Activated CD8-positive, alpha-beta memory T cell treated with anti-CD3 and anti-CD28 coated beads, Interleukin-2, amount 10 ng/mL, durations not matched to agents 7 days and 5 days (primary cell): ENCODE results near the gene DIAPH2. TPM values are rescaled to one million over a fixed set of nuclear protein-coding genes. Genes with fewer than 3 reads are reported as not detected.

Experiments
- ATAC-seq: fragments of 150-1000 bp; cut with Tn5 transposase; one replicate; pipeline ENCODE4 v1.10.0; 2021; ENCODE audit warnings: moderate library complexity
- CTCF ChIA-PET: fragments of 350-600 bp; sonication (Branson Sonifier 250); formaldehyde crosslinking; loops from one replicate; lab custom pipeline; 2021; ENCODE audit warnings: antibody characterized with exemption; lab: Charles Lee
- DNase-seq: peaks from one replicate; pipeline ENCODE4 v3.0.0-alpha.2; 2020
- H3K27ac Mint-ChIP-seq: one replicate; pipeline ENCODE4 v1.8.0; 2021; ENCODE audit warnings: mild to moderate bottlenecking, mixed read lengths
- H3K27me3 Mint-ChIP-seq: one replicate; pipeline ENCODE4 v1.8.0; 2021; ENCODE audit warnings: mixed read lengths
- H3K36me3 Mint-ChIP-seq: one replicate; pipeline ENCODE4 v1.8.0; 2021; ENCODE audit warnings: mild to moderate bottlenecking, mixed read lengths
- H3K4me1 Mint-ChIP-seq: one replicate; pipeline ENCODE4 v1.8.0; 2021; ENCODE audit warnings: mixed read lengths
- H3K4me3 Mint-ChIP-seq: one replicate; pipeline ENCODE4 v1.8.0; 2021; ENCODE audit warnings: mild to moderate bottlenecking, moderate library complexity, mixed read lengths
- H3K9me3 Mint-ChIP-seq: one replicate; pipeline ENCODE4 v1.8.0; 2022; ENCODE audit warnings: low read depth, mixed read lengths
- total RNA-seq, 2 experiments: library from RNA; stranded (reverse); gene quantifications; one replicate each; pipeline ENCODE4 v1.2.3, GENCODE V29; 2021

The DIAPH2 gene
- total RNA-seq, 2 experiments from 2014 or later: 7.9 to 14.4 TPM

- H3K4me1 Mint-ChIP-seq: no peaks in the 10 kb centered on the region
- H3K27ac Mint-ChIP-seq: no peak overlapping the region
- ATAC-seq (no peak), DNase-seq (no peak)
- no peaks in the 10 kb centered on the region for H3K36me3 Mint-ChIP-seq
- CTCF ChIA-PET: no interaction called here
- H3K4me3 Mint-ChIP-seq: no peak overlapping the region
- no peaks in the 10 kb centered on the region for H3K9me3 Mint-ChIP-seq
- no peaks in the 10 kb centered on the region for H3K27me3 Mint-ChIP-seq
These were observed 176.6 kb downstream of the DIAPH2 start for GRCh38 chrX:96861218-96861617.

GRCh38 chrX:96861661-96862060 lies 177.0 kb downstream of the DIAPH2 start:
- Mint-ChIP-seq H3K27me3 (no peaks in the 10 kb centered on the region), H3K9me3 (no peaks in the 10 kb centered on the region), H3K36me3 (no peaks in the 10 kb centered on the region), H3K4me3 (no peak overlapping the region), H3K4me1 (no peaks in the 10 kb centered on the region), H3K27ac (no peak overlapping the region)
- CTCF ChIA-PET: no interaction called here
- no peak for DNase-seq
- ATAC-seq: no peak

- CTCF ChIA-PET: no interaction called here
These were observed 199.0 kb downstream of the DIAPH2 start, which contains the start of gene RPA4 for GRCh38 chrX:96883608-96884007. Gene RPA4, plus strand, starts transcription at chrX:96883908. Its CDS starts 403 bp downstream, at chrX:96884311.

GRCh38 chrX:96884027-96884426 lies 199.4 kb downstream of the DIAPH2 start:
- CTCF ChIA-PET: no interaction called here

More at GRCh38 chrX:96883608-96884007, 199.0 kb downstream of the DIAPH2 start, which contains the start of gene RPA4:
- no peak within 1 kb of the TSS for H3K27ac Mint-ChIP-seq
- no peak for DNase-seq
- H3K36me3 Mint-ChIP-seq: no peaks in the 10 kb centered on the region
- H3K27me3 Mint-ChIP-seq: no peaks in the 10 kb centered on the region
- no peaks in the 10 kb centered on the region for H3K9me3 Mint-ChIP-seq
- no peaks in the 10 kb centered on the region for H3K4me1 Mint-ChIP-seq
- H3K4me3 Mint-ChIP-seq: no peak within 1 kb of the TSS
- no peak for ATAC-seq

GRCh38 chrX:96889726-96890125 lies 205.1 kb downstream of the DIAPH2 start:
- no peak for ATAC-seq
- no peak overlapping the region for H3K4me3 Mint-ChIP-seq
- H3K36me3 Mint-ChIP-seq: no peaks in the 10 kb centered on the region
- no peaks in the 10 kb centered on the region for H3K9me3 Mint-ChIP-seq
- no peaks in the 10 kb centered on the region for H3K4me1 Mint-ChIP-seq
- no peak overlapping the region for H3K27ac Mint-ChIP-seq
- CTCF ChIA-PET: no interaction called here
- no peak for DNase-seq
- no peaks in the 10 kb centered on the region for H3K27me3 Mint-ChIP-seq

More at GRCh38 chrX:96884027-96884426, 199.4 kb downstream of the DIAPH2 start:
- Mint-ChIP-seq H3K4me1 (no peaks in the 10 kb centered on the region), H3K27me3 (no peaks in the 10 kb centered on the region), H3K27ac (no peak overlapping the region), H3K36me3 (no peaks in the 10 kb centered on the region), H3K4me3 (no peak overlapping the region), H3K9me3 (no peaks in the 10 kb centered on the region)
- ATAC-seq (no peak), DNase-seq (no peak)

- peaks cover 1% of the 10 kb centered on the region for H3K36me3 Mint-ChIP-seq
- ATAC-seq (no peak), DNase-seq (no peak)
These were observed 222.1 kb downstream of the DIAPH2 start for GRCh38 chrX:96906741-96907140.

GRCh38 chrX:96907516-96908272 lies 223.1 kb downstream of the DIAPH2 start:
- no peaks in the 10 kb centered on the region for H3K27me3 Mint-ChIP-seq
- no peak overlapping the region for H3K4me3 Mint-ChIP-seq
- DNase-seq: no peak
- H3K36me3 Mint-ChIP-seq: peaks cover 3% of the 10 kb centered on the region
- H3K4me1 Mint-ChIP-seq: no peaks in the 10 kb centered on the region
- CTCF ChIA-PET: no interaction called here
- H3K9me3 Mint-ChIP-seq: no peaks in the 10 kb centered on the region
- no peak for ATAC-seq
- no peak overlapping the region for H3K27ac Mint-ChIP-seq

More at GRCh38 chrX:96906741-96907140, 222.1 kb downstream of the DIAPH2 start:
- H3K27ac Mint-ChIP-seq: no peak overlapping the region
- H3K4me1 Mint-ChIP-seq: no peaks in the 10 kb centered on the region
- CTCF ChIA-PET: no interaction called here
- H3K9me3 Mint-ChIP-seq: no peaks in the 10 kb centered on the region
- H3K4me3 Mint-ChIP-seq: no peak overlapping the region
- no peaks in the 10 kb centered on the region for H3K27me3 Mint-ChIP-seq

- Mint-ChIP-seq H3K27ac (no peak overlapping the region), H3K4me3 (no peak overlapping the region), H3K4me1 (no peaks in the 10 kb centered on the region), H3K9me3 (no peaks in the 10 kb centered on the region), H3K36me3 (peaks cover 3% of the 10 kb centered on the region), H3K27me3 (no peaks in the 10 kb centered on the region)
- DNase-seq (no peak), ATAC-seq (no peak)
- CTCF ChIA-PET: no interaction called here
These were observed 224.6 kb downstream of the DIAPH2 start for GRCh38 chrX:96909291-96909690.

- CTCF ChIA-PET: no interaction called here
- Mint-ChIP-seq H3K36me3 (peaks cover 2% of the 10 kb centered on the region), H3K4me3 (no peak overlapping the region), H3K27ac (no peak overlapping the region), H3K9me3 (no peaks in the 10 kb centered on the region), H3K27me3 (no peaks in the 10 kb centered on the region), H3K4me1 (no peaks in the 10 kb centered on the region)
- DNase-seq (no peak), ATAC-seq (no peak)
These were observed 234.2 kb downstream of the DIAPH2 start for GRCh38 chrX:96918864-96919263.

- no peaks in the 10 kb centered on the region for H3K9me3 Mint-ChIP-seq
- DNase-seq (no peak), ATAC-seq (no peak)
- CTCF ChIA-PET: interaction anchor here (0.6 kb wide), 1 partner anchor 1077 kb away, joined by 3 read pairs; no protein-coding TSS in a partner anchor
- H3K4me3 Mint-ChIP-seq: no peak overlapping the region
- H3K36me3 Mint-ChIP-seq: peaks cover 2% of the 10 kb centered on the region
- no peak overlapping the region for H3K27ac Mint-ChIP-seq
- no peaks in the 10 kb centered on the region for H3K4me1 Mint-ChIP-seq
- no peaks in the 10 kb centered on the region for H3K27me3 Mint-ChIP-seq
These were observed 235.0 kb downstream of the DIAPH2 start for GRCh38 chrX:96919672-96920071.

- Mint-ChIP-seq H3K4me1 (no peaks in the 10 kb centered on the region), H3K36me3 (peaks cover 5% of the 10 kb centered on the region)
- no peak for DNase-seq
These were observed 239.9 kb downstream of the DIAPH2 start for GRCh38 chrX:96924581-96924980.

GRCh38 chrX:96929036-96929435 lies 244.4 kb downstream of the DIAPH2 start:
- CTCF ChIA-PET: no interaction called here
- DNase-seq (no peak), ATAC-seq (no peak)
- no peak overlapping the region for H3K4me3 Mint-ChIP-seq
- no peak overlapping the region for H3K27ac Mint-ChIP-seq
- H3K27me3 Mint-ChIP-seq: no peaks in the 10 kb centered on the region
- no peaks in the 10 kb centered on the region for H3K9me3 Mint-ChIP-seq
- H3K36me3 Mint-ChIP-seq: peaks cover 3% of the 10 kb centered on the region
- H3K4me1 Mint-ChIP-seq: no peaks in the 10 kb centered on the region

More at GRCh38 chrX:96924581-96924980, 239.9 kb downstream of the DIAPH2 start:
- no peaks in the 10 kb centered on the region for H3K9me3 Mint-ChIP-seq
- H3K27ac Mint-ChIP-seq: no peak overlapping the region
- no peak for ATAC-seq
- CTCF ChIA-PET: no interaction called here
- no peak overlapping the region for H3K4me3 Mint-ChIP-seq
- H3K27me3 Mint-ChIP-seq: no peaks in the 10 kb centered on the region

GRCh38 chrX:96957718-96958117 lies 273.1 kb downstream of the DIAPH2 start:
- Mint-ChIP-seq H3K9me3 (peaks cover 6% of the 10 kb centered on the region), H3K4me3 (no peak overlapping the region), H3K4me1 (no peaks in the 10 kb centered on the region), H3K27ac (no peak overlapping the region), H3K27me3 (no peaks in the 10 kb centered on the region), H3K36me3 (peaks cover 32% of the 10 kb centered on the region)
- CTCF ChIA-PET: no interaction called here
- ATAC-seq: no peak
- DNase-seq: no peak

- Mint-ChIP-seq H3K27me3 (no peaks in the 10 kb centered on the region), H3K36me3 (peaks cover 6% of the 10 kb centered on the region), H3K4me3 (no peak overlapping the region), H3K9me3 (no peaks in the 10 kb centered on the region), H3K27ac (no peak overlapping the region), H3K4me1 (no peaks in the 10 kb centered on the region)
- DNase-seq: no peak
- CTCF ChIA-PET: no interaction called here
- no peak for ATAC-seq
These were observed 287.2 kb downstream of the DIAPH2 start for GRCh38 chrX:96971812-96972211.
